Cerebellar nuclear complex (tissue), 1 donor: Measurements from ENCODE around the gene CD84.
"Not testable (repeated sequence)": the region's sequence is repeated elsewhere in the genome, so short reads cannot be mapped to it uniquely, and the experiment has no call there.

Experiments used
- DNase-seq, 2 experiments: peaks; one replicate each; lab custom pipeline; 2025; lab: John Stamatoyannopoulos, UW

The CD84 gene

GRCh38 chr1:160579216-160579701, at the start of gene CD84:
TSS of gene CD84 (minus strand) at chr1:160579496. CDS start at chr1:160579437, 59 bp downstream.
- no peak for DNase-seq

- no peak for DNase-seq
Measured at GRCh38 chr1:160628799-160629263, 49.5 kb upstream of the CD84 start.

- not testable (repeated sequence) for DNase-seq
Measured at GRCh38 chr1:160627677-160628289, 48.5 kb upstream of the CD84 start.

DNA sequence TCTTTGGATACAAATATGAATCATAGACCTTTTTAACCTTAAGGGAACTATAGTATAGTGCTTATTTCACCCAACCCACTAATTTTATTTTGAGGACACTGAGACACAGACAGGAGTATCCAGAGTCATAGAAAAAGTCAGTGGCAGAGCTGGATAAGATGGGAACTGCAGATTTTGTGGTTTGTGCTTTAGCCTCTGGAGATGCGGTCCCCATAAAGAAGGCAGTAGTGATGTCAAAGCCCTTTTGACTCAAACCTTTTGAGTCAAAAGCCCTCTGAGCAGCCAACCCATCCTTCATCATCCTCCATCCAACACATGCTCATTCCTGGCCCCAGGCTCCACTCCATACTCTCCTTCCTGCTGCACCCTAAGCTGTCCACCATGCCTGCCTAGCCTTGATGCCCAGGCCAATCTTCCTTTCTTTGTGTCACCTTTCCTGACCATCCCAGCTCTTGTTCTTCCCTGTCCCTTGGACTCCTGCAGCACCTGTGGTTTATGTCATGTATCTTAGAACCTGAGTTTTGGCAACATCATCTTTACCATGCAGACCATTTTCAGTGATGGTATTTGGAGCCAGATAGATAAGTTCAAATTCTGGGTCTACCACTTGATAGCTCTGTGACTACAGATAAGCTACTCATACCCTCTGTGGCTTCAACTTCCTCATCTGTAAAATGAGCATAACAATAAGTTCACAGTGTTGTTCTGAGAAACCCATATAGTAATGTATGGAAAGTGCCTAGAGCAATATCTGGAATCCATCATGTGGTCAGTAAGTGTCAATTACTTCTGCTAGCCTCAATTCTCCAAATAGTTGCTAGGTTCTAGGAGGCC, 47.4 kb upstream of the CD84 start:
- no peak for DNase-seq

- no peak for DNase-seq
Measured at GRCh38 chr1:160625725-160626498, 46.6 kb upstream of the CD84 start.

GRCh38 chr1:160625321-160625720, 46.0 kb upstream of the CD84 start:
- DNase-seq = no peak

DNA sequence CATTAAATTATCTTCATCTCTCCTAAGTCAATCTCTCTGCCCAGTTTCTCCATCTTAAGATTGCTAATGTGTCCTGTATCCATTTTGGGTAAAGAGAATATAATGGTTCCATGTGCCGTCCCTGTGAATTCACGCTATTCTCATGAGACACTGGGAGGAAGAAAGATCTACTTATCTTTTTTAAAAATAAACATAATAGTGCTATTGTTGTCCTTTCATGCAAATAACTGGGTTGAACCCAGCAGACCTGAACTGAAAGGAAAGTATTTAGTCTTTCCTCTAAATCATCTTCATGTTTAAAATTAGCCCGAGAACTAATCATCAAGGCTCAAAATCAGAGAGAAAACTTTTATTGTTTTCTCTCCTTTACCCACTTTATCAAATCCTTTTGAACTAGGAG, 45.2 kb upstream of the CD84 start:
- no peak for DNase-seq

DNA sequence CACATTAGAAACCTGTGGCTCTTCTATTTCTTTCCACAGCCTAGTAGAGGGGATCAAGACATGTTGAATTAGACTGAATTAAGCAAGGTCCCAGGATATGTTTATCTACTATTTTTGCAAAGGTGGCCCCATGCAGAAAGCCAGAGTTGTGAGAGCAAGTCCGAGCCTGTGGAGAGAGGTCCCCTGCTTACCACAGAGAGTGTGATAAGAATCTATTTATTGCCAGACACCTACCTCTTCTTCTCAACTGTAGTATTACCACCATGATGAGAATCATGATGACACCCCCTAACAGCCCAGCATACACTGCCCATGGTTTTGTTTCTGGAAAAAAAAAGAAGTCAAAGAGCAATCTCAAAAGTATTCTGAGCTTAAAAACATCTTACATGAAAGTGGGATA, 44.6 kb upstream of the CD84 start:
- DNase-seq = no peak

DNA sequence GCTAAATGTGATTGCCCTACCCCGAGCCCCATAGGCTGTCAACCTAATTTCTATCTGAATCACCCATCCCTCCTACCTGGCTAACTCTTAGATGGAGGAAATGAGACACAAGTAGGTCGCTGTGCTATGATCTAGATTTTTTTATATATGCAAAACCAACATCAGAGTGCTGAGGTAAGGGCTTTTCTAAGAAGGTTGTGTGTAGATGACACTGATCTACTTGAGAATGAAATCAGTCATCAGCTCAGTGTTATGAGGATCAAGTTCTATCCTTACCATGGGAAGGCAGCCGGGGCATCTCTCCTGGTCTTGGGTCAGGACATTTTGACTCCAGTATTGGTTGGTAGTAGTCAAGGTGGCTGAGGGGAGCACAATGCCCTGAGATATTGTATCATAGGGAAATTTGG, 43.9 kb upstream of the CD84 start:
- no peak for DNase-seq

- no peak for DNase-seq
Measured at GRCh38 chr1:160622501-160623226, 43.4 kb upstream of the CD84 start.

DNA sequence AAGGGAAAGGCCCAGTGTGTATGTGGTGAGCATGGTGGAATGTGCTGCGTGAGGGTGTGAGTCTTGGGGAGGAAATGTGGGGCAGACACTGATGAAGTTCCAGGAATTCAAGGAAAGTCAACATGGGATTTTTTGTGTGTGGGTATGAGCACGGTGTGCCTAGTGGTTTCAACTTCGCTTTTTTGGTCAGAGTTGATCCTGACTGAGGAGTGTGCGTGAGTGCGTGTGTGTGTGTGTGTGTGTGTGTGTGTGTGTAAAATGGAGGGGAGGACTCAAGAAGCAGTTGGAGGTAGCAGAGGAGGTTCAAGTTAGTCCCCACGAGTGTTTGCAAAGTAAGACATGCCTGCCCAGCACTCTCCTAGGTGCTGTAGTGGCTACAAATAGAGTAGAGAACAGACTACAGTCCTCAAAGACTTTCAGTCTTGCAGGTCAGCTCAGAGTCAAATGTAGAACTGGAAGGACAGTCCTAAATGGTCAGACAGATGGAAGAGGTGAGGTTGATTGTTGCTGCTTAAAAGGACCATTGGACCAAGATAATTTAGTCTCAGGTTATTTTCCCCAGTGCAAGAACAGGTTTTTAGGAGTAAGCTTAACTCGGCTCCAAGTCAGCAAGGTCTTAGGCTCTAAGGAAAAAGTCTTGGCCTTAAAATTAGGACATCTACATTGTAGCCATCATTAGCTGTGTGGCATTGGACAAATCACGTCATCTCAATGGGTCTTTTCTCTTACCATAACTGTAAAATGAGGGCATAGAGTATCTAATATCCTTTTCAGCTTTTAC, 42.5 kb upstream of the CD84 start:
- no peak for DNase-seq

DNA sequence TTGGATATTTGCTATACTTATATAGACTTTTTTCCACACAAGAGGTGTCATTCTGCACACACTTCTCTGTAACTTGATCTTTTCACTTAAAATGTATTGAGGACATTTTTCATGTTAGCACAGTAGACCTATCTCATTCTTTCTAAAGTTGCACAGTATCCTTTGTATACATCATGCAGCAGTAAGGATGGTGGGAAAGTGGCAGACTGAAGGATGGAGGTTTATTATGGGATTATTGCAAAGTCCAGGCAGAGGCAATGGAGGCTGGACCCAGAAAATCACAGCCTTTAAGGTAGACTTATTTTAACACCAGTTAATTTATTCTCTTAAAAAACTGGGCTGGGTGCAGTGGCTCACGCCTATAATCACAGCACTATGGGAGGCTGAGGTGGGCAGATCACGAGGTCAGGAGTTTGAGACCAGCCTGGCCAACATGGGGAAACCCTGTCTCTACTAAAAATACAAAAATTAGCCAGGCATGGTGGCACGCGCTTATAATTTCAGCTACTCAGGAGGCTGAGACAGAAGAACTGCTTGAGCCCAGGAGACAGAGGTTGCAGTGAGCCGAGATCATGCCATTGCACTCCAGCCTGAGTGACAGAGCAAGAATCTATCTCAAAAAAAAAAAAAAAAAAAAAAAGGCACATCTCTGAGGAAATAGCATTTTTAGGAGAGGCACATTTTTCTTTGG, 41.8 kb upstream of the CD84 start:
- no peak for DNase-seq

DNA sequence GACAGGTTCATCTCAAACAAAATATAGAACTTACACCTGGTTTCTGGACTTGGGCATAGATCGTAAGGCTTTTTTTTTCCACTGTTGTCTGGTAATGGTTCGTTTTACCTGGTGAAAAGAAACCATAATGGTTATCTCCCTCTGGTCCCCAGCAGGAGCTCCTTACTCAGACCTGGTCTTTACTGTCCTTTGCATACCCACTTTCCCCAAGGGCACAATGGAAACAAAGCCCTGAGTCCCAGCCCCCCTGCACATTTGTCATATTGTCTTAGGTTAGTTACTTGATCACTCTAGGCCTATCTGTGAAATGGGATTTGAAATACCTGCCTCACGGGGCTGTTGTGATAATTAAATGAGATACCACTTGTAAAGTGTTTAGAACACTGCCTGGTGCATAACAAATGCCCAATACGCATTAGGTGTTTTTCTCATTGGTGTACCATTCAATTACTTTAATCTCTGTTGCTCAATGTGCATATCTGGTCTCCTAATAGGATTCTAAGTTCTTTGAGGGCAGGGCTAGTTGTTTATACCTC, 40.5 kb upstream of the CD84 start:
- no peak for DNase-seq

DNA sequence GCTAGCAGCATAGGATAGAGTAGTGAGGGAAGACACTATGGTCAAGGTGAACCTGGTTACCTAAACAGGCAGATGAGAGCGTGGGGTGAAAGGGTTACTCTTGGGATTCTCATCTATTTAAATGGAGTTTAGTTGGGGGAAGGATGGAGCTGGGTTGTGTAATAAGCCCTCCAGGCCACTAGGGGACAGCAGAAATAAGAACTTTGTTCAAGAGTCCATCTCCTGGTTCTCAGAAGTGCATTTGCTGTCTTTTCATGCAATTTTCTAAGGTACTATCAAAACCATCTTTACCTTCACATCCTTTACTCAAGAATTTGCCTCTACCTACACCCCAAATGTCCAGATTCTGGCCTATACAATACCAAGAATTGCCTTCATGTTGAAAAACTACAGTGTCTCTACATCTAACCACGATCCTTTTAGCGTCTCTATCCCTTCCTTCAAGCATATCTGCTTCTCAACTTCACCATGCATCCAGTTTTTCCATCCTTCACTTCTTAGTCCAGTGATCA, 39.5 kb upstream of the CD84 start:
- DNase-seq = no peak

GRCh38 chr1:160618327-160618726, 39.0 kb upstream of the CD84 start:
- DNase-seq = no peak

- DNase-seq = no peak
Measured at GRCh38 chr1:160615660-160616059, 36.4 kb upstream of the CD84 start.

GRCh38 chr1:160614410-160614809, 35.1 kb upstream of the CD84 start:
- no peak for DNase-seq

- DNase-seq = no peak
Measured at GRCh38 chr1:160612613-160613218, 33.4 kb upstream of the CD84 start.

DNA sequence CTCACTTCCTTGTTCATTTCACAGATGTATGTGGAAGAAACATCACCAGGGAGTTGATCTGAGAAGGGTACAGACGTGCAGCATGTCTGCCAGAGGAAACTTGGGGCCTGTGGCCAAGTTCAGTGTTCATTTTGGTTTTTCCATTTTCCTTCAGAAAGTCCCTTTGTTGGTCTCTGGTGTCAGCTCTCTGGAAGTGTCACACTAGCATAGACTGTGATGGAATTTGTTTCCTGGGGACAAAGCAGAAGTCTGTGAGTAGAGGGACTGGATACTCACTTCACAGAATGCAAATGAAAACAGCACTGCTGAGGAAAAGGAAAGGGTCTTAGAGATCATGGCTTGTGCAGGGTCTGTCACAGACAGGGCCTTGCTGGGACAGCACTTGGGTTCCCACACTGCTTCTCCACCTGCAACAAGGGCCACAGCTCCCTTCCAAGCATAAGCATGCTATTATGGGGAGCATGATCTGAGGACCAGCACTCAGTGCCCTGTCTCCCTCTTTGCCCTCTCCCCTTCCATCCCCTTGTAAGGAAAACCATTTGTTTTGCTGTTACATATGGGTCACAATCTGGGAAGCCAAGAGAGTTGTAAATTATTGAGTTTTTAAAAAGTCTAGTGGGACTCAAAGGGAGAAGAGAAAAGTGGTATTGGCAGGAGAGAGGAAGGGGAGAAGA, 31.4 kb upstream of the CD84 start:
- DNase-seq = no peak
